PC-9 (cell line): Measurements from ENCODE around the gene PIK3C3.

Experiments
- EZH2 ChIP-seq: fragments of 200-600 bp; sonication (generic); IDR thresholded peaks from 2 replicates; pipeline ENCODE4 v1.8.0; 2017; ENCODE audit warnings: antibody characterized with exemption, low read depth
- TF ChIP-seq, protein P1 (sequence below): fragments of 200-600 bp; sonication (generic); conservative IDR thresholded peaks from 2 replicates; pipeline ENCODE4 v1.6.1; 2017; ENCODE audit warnings: mixed run types, antibody characterized with exemption, mild to moderate bottlenecking, moderate library complexity

DNA sequence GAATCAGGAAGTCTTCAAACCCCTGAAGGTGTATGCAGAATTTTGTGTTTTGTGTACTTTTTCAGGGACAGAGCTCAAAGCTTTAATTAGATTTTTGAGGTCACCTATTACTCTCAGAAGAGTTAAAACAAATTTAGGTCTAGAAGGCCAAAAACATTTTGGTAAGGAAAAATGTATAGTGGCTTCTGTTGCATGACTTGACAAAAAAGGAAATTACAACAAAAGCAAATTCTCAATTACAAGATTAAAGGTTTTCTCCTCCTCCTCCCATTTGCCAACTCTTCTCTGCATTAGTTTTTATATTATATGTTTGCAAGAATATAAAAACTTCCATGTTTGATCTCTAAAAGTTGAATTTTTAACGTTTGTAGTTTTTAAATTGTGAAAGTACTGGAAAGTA lies 4.0 kb downstream of the PIK3C3 start:
- TF ChIP-seq, protein P1, sequence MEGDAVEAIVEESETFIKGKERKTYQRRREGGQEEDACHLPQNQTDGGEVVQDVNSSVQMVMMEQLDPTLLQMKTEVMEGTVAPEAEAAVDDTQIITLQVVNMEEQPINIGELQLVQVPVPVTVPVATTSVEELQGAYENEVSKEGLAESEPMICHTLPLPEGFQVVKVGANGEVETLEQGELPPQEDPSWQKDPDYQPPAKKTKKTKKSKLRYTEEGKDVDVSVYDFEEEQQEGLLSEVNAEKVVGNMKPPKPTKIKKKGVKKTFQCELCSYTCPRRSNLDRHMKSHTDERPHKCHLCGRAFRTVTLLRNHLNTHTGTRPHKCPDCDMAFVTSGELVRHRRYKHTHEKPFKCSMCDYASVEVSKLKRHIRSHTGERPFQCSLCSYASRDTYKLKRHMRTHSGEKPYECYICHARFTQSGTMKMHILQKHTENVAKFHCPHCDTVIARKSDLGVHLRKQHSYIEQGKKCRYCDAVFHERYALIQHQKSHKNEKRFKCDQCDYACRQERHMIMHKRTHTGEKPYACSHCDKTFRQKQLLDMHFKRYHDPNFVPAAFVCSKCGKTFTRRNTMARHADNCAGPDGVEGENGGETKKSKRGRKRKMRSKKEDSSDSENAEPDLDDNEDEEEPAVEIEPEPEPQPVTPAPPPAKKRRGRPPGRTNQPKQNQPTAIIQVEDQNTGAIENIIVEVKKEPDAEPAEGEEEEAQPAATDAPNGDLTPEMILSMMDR, result no peak
- no peak for TF ChIP-seq EZH2
